Stimulated activated CD8-positive, alpha-beta memory T cell treated with anti-CD3 and anti-CD28 coated beads, Interleukin-12 subunit alpha, Interleukin-12 subunit beta, amount 100 ng/mL, for 24 hours (primary cell): ENCODE results near the gene MBL2.

ENCODE experiments used
- DNase-seq: peaks from one replicate; pipeline ENCODE4 v3.0.0-alpha.2; 2020; ENCODE audit errors: extremely low read depth

Gene MBL2

DNA sequence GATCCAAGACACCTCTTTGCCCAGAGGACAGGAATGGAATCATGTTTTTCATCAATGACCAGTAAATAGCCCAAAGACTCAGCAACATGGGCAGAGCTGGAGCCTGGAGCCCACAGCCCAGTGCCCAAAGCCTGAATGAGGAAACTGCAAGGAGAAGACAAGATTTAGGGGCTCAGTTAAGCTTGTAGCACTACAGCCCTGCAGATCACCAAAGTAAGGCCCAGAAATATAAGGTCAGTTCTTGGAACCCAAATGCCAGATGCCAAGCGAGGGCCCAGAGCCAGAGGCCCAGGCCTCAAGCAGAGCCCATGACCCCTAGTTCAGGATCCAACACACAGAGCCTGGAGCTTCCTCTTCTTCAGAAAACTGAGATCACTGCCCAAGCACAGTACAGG lies 32.4 kb downstream of the MBL2 start:
- no peak for DNase-seq

DNA sequence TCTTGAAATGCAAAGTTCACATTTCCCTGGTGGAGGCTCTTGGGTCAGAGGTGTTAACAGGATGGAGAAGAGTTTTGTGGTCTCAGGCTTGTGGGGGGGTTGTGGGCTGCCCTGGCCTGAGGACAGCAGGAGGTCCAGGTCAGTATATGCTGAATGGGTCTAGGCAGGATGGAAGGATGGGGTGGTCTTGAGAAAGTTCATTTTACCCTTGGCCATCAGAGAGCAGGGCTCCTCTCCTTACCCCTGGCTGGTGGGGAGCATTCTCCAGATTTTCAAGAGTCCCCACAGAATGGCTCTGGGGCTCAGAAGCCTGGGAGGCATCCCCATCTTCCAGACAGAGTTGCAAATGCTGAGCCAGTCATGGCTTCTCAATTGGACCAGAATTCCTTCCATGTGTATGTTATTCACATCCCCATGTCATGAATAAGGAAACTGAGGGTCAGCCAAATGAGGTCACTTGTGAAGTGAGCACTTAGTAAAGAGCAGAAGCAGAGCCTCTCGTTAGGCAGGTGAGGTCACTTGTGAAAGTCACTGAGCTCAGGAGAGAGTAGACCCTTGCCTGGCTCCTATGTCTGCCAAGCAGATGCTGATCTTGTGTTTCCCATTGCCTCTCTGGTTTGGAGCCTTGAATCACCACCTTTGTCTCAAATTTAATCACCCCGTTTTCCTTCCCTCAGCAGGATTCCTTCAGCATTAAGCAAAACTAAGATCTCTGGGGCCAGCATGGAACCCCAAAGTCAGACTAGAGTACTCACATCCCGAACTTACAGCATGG lies 33.0 kb downstream of the MBL2 start:
- no peak for DNase-seq

DNA sequence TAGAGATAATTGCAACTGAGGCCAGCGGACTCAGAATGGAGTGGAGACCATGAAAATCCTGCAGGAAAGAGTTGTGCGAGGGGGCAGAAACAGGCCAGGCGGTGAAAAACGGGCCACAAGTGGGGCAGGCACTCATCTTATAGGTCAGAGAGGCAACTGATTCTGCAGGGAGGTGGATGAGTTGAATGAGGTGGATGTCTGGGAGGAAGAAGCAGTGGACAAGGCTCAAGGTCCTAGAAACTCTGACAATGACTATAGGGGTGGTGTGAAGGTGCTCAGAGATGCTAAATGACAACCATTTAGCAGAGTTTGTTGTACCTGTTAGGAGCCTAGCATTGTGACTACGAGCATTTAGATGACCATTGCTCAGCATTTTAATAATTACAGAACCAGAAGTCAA lies 33.6 kb downstream of the MBL2 start:
- no peak for DNase-seq

DNA sequence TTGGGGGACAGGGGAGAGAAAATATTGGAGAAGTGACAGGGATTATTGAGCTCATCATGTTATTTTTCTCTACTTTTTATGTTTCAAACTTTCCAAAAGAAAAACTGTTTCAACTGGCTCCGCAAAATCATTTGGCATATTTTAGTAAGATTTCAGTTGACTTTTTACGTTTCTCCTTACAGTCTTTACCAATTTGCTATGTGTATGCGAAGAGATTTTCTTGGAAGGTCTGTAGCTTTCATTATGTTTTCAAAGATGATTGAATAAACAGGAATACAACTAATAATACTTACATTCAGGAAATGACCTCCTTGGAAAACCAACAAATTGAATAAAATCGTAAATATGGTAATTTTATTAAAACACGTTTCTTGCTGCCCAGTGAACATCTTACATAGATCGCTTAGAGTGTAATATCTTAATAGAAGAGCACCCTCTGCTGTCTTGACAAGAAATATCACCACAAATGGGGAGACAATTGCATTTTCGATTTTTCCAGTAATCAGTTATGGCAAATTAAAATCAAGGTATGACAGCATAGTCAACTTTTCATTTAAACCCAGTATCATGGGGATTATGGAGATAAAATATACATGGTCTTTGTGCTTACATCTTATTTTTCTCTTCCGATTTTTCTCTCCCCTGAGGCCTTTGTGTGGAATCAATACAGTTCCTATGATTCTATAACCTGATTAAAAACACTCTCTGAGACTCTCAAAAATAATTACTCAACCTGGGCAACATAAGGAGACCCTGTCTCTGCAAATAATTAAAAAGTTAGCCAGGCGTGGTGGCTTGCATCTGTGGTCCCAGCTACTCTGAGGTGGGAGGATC lies 43.1 kb downstream of the MBL2 start:
- no peak for DNase-seq

DNA sequence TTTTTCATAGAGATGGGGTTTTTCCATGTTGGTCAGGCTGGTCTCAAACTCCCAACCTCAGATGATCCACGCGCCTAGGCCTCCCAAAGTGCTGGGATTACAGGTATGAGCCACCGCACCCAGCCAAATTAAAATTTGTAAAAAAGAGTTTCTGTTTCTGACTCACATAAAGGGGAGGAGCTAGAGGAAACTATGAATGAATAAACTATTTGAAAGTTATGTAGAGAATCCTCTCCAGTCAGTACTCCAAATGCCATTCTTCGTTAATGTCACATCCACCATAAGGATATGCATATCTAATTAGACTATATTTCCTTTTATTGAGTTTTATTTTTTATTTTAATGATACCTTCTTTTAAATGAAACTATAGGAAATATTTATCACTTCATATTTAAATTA lies 52.6 kb downstream of the MBL2 start:
- DNase-seq, result no peak
